ENCODE measurements around the gene ACAN. TPM values are rescaled to one million over a fixed set of nuclear protein-coding genes. Genes with fewer than 3 reads are reported as not detected.

ACAN gene
- total and polyA plus RNA-seq, 2 of the 8 experiments (the other 6 are each of a cell fraction or from before 2014, with no cell fraction given): 0.71 to 0.73 TPM

GRCh38 chr15:88804257-88804656, 1.0 kb downstream of the ACAN start:
- no peak overlapping the region for H4K5ac ChIP-seq (ENCODE audit: insufficient read length, low read depth, low read length)
- no peaks in the 10 kb centered on the region; a peak in 4 of 7 replicates for H3K4me1 ChIP-seq (replicated peaks in 1 of 4; ENCODE audit: control insufficient read depth in 3 of 4, insufficient read depth in 4 of 4, low read length in 3 of 4)
- TF ChIP-seq RNF2 (IDR thresholded peaks at IDR 0.05; ENCODE audit: borderline replicate concordance, low read depth, low read length, missing control alignments, poor library complexity, severe bottlenecking) (peak; percentile 22), EZH2 (IDR thresholded peaks at IDR 0.05; ENCODE audit: low read depth, low read length, severe bottlenecking) (peak; percentile 58), SIN3A (conservative IDR thresholded peaks at IDR 0.05 in 1 of 2, IDR thresholded peaks at IDR 0.05 in 1 of 2; ENCODE audit: low read depth in 1 of 2, low read length in 2 of 2) (no peak)
- no peak for FAIRE-seq
- peak overlapping the region in 1 of 4 experiments; percentile 73; a peak in 4 of 8 replicates for H3K4me3 ChIP-seq (ENCODE audit: extremely low read depth in 1 of 4, insufficient read depth in 2 of 4, low read depth in 3 of 4, low read length in 4 of 4)
- no peak overlapping the region for H2BK12ac ChIP-seq (ENCODE audit: low read depth, low read length)
- H2AFZ ChIP-seq (ENCODE audit: low read length): no peak overlapping the region
- no peak overlapping the region for H3K27ac ChIP-seq (ENCODE audit: low read depth, low read length)
- no peak overlapping the region for H2BK120ac ChIP-seq (replicated peaks; ENCODE audit: low read depth, low read length)
- no peak overlapping the region for H3K18ac ChIP-seq (ENCODE audit: extremely low read depth, low read length)
- 92% methylated on average over 10 of the region's 10 CpGs; no CpG with 5 or more reads in 1 of the 2 experiments for WGBS, 2 experiments (ENCODE audit: extremely low coverage in 1 of 2, insufficient coverage in 1 of 2, insufficient read length in 1 of 2, insufficient replicate concordance in 2 of 2, low coverage in 1 of 2, low lambda C conversion rate in 2 of 2, missing lambda C conversion rate in 1 of 2)
- CTCF ChIA-PET (ENCODE audit: partially characterized antibody): interaction anchor here (0.9 to 3.0 kb wide), 16 partner anchors 9 to 613 kb away, joined by 3 to 18 read pairs (median 4); no protein-coding TSS in a partner anchor
- H3K79me1 ChIP-seq (ENCODE audit: low read depth, low read length): no peaks in the 10 kb centered on the region
- H2AK5ac ChIP-seq (ENCODE audit: low read depth, low read length): no peak overlapping the region
- POLR2A ChIA-PET (ENCODE audit: partially characterized antibody): interaction anchor here (0.5 to 1.4 kb wide), 3 partner anchors 21 to 56 kb away, joined by 3 to 5 read pairs (median 4); no protein-coding TSS in a partner anchor
- no peaks in the 10 kb centered on the region for H3K9me3 ChIP-seq (ENCODE audit: insufficient read depth in 2 of 2, low read depth in 1 of 2, low read length in 1 of 2)
- H4K20me1 ChIP-seq (replicated peaks in 1 of 2; ENCODE audit: control insufficient read depth in 1 of 2, insufficient read depth in 2 of 2, low read length in 2 of 2): peaks cover 0 to 2% of the 10 kb centered on the region in 2 experiments
- H3K23me2 ChIP-seq (ENCODE audit: low read depth, low read length): peaks cover 9% of the 10 kb centered on the region; the same call in 1 of the 2 replicates
- peaks cover 20 to 59% (median 46%) of the 10 kb centered on the region in 4 experiments for H3K27me3 ChIP-seq (replicated peaks in 1 of 4; ENCODE audit: control insufficient read depth in 3 of 4, extremely low read depth in 1 of 4, insufficient read depth in 3 of 4, low read length in 3 of 4)
- H2BK20ac ChIP-seq (ENCODE audit: low read length): no peak overlapping the region
- H3K79me2 ChIP-seq (ENCODE audit: control insufficient read depth in 1 of 2, insufficient read depth in 2 of 2, low read length in 2 of 2): no peaks in the 10 kb centered on the region
- no peak overlapping the region for H4K8ac ChIP-seq (ENCODE audit: extremely low read depth, insufficient read depth, low read length)
- H4K91ac ChIP-seq (replicated peaks; ENCODE audit: insufficient read length, low read length): no peak overlapping the region
- no peak overlapping the region for H2BK15ac ChIP-seq (ENCODE audit: low read length)
- no peak overlapping the region for H3K23ac ChIP-seq (ENCODE audit: insufficient read length)
- no peak overlapping the region for H2BK5ac ChIP-seq (ENCODE audit: low read depth, low read length)
- DNase-seq (ENCODE audit: low read depth in 1 of 2, low spot score in 2 of 2): no peak
- no peak overlapping the region for H3K56ac ChIP-seq (replicated peaks; ENCODE audit: insufficient read length, low read depth, low read length)
- H3K36me3 ChIP-seq (ENCODE audit: control insufficient read depth in 2 of 4, insufficient read depth in 4 of 4, low read length in 3 of 4): no peaks in the 10 kb centered on the region
- no peak overlapping the region for H3K14ac ChIP-seq (ENCODE audit: insufficient read length)
- no peak overlapping the region for H3K4ac ChIP-seq (replicated peaks; ENCODE audit: insufficient read length, low read depth, low read length)
- H3K4me2 ChIP-seq (ENCODE audit: insufficient read depth in 1 of 2, low read depth in 2 of 2, low read length in 2 of 2): peak overlapping the region in 1 of 2 experiments; percentile 80; a peak in 1 of 4 replicates
- no peak overlapping the region for H3K9ac ChIP-seq (replicated peaks in 1 of 4; ENCODE audit: extremely low read depth in 1 of 4, low read depth in 3 of 4, low read length in 3 of 4)
